Neutrophil (primary cell): ENCODE results near the gene MYLK3.

Source experiments
- H3K27ac ChIP-seq: fragments of 200-600 bp; sonication (generic); 2 replicates; pipeline ENCODE4 v1.5.1; 2016; ENCODE audit warnings: mild to moderate bottlenecking, moderate library complexity
- H3K27me3 ChIP-seq: fragments of 200-600 bp; sonication (generic); 2 replicates; pipeline ENCODE4 v1.6.0; 2016; ENCODE audit warnings: mild to moderate bottlenecking
- H3K36me3 ChIP-seq: fragments of 200-600 bp; sonication (generic); 2 replicates; pipeline ENCODE4 v1.5.1; 2017
- H3K4me1 ChIP-seq, 2 experiments: fragments of 200-600 bp in 1 of 2; sonication (generic) in 1 of 2; 1 replicate in 1 of 2; 2 replicates in 1 of 2; pipeline versions ENCODE4 v1.5.1 to v1.6.1; 2013 to 2016; ENCODE audit warnings: low read depth in 1 of 2, low read length in 1 of 2, mild to moderate bottlenecking in 1 of 2, moderate library complexity in 1 of 2; ENCODE audit not compliant: control insufficient read depth in 1 of 2, insufficient read depth in 1 of 2
- H3K4me3 ChIP-seq, 2 experiments: fragments of 200-600 bp in 1 of 2; sonication (generic) in 1 of 2; 1 replicate in 1 of 2; 2 replicates in 1 of 2; pipeline ENCODE4 v1.5.1; 2013 to 2016; ENCODE audit warnings: low read depth in 1 of 2, low read length in 1 of 2, mild to moderate bottlenecking in 1 of 2, moderate library complexity in 1 of 2
- H3K9me3 ChIP-seq: fragments of 200-600 bp; sonication (generic); 2 replicates; pipeline ENCODE4 v1.5.1; 2016
- CTCF ChIP-seq: fragments of 200-600 bp; sonication (generic); IDR thresholded peaks from 2 replicates; pipeline ENCODE4 v1.5.1; 2016; ENCODE audit warnings: antibody characterized with exemption

MYLK3 gene

GRCh38 chr16:46746821-46747776 lies 1.0 kb downstream of the MYLK3 start:
- Histone ChIP-seq H3K27ac (no peak overlapping the region), H3K4me3 (no peak overlapping the region), H3K27me3 (no peaks in the 10 kb centered on the region), H3K9me3 (no peaks in the 10 kb centered on the region), H3K36me3 (no peaks in the 10 kb centered on the region), H3K4me1 (peaks cover 26 to 27% of the 10 kb centered on the region in 2 experiments)
- no peak for TF ChIP-seq CTCF

- Histone ChIP-seq H3K27me3 (no peaks in the 10 kb centered on the region), H3K27ac (no peak overlapping the region), H3K4me1 (peaks cover 26 to 27% of the 10 kb centered on the region in 2 experiments), H3K4me3 (no peak overlapping the region), H3K9me3 (no peaks in the 10 kb centered on the region), H3K36me3 (no peaks in the 10 kb centered on the region)
- TF ChIP-seq CTCF = no peak
These were observed 2.5 kb downstream of the MYLK3 start for GRCh38 chr16:46745617-46746016.

GRCh38 chr16:46743232-46743719 lies 4.9 kb downstream of the MYLK3 start:
- TF ChIP-seq CTCF = no peak
- Histone ChIP-seq H3K27ac (peak overlapping the region; percentile 94), H3K36me3 (no peaks in the 10 kb centered on the region), H3K27me3 (no peaks in the 10 kb centered on the region), H3K4me1 (peaks cover 26 to 27% of the 10 kb centered on the region in 2 experiments), H3K9me3 (no peaks in the 10 kb centered on the region), H3K4me3 (peak overlapping the region; percentile 57 to 66)

- H3K36me3 ChIP-seq = no peaks in the 10 kb centered on the region
- no peak for TF ChIP-seq CTCF
- no peaks in the 10 kb centered on the region for H3K27me3 ChIP-seq
- no peak overlapping the region for H3K4me3 ChIP-seq
- H3K27ac ChIP-seq = no peak overlapping the region
- peaks cover 25 to 26% of the 10 kb centered on the region in 2 experiments for H3K4me1 ChIP-seq
- no peaks in the 10 kb centered on the region for H3K9me3 ChIP-seq
These were observed 8.2 kb downstream of the MYLK3 start for GRCh38 chr16:46739934-46740333.

- TF ChIP-seq CTCF = no peak
- Histone ChIP-seq H3K27ac (no peak overlapping the region), H3K27me3 (no peaks in the 10 kb centered on the region), H3K4me1 (peaks cover 4% of the 10 kb centered on the region in 2 experiments), H3K9me3 (no peaks in the 10 kb centered on the region), H3K36me3 (no peaks in the 10 kb centered on the region), H3K4me3 (no peak overlapping the region)
These were observed 10.4 kb downstream of the MYLK3 start for GRCh38 chr16:46737621-46738214.
